Metanephros (tissue), 2 donors: ENCODE results near the gene SLC25A28. TPM values are rescaled to one million over a fixed set of nuclear protein-coding genes. Genes with fewer than 3 reads are reported as not detected.

Experiments
- small RNA-seq: library from RNA; depleted of rRNA; stranded (forward); fragments of <200 nt; gene quantifications from one replicate; pipeline ENCODE3, GENCODE V24; 2014; ENCODE audit warnings: low replicate concordance
- total RNA-seq: library from RNA; depleted of rRNA; stranded (reverse); fragments of >200 nt; gene quantifications from one replicate; pipeline ENCODE4 v1.2.3, GENCODE V29; 2014

SLC25A28 gene
- total RNA-seq: 22.9 TPM

GRCh38 chr10:99619851-99620710 lies at the start of gene SLC25A28:
Gene SLC25A28, minus strand, starts transcription at chr10:99620439. Its CDS starts 104 bp downstream, at chr10:99620335.

GRCh38 chr10:99659031-99659867 lies 39.0 kb upstream of the SLC25A28 start, which contains the start of gene ENTPD7:
Gene ENTPD7, plus strand, starts transcription at chr10:99659509. Its CDS starts 448 bp downstream, at chr10:99659957.

Small RNA genes within 50 kb of the gene (small RNA-seq; reads per million reads assigned to genes)
- gene AL133353.1: not detected

Other genes with a start within 250 kb of the SLC25A28 start
- 43.4 TPM for gene GOT1, start 189.8 kb downstream of the SLC25A28 start, total RNA-seq
- not detected for gene NKX2-3, start 87.5 kb downstream of the SLC25A28 start, total RNA-seq
- gene ENTPD7, start 39.1 kb upstream of the SLC25A28 start, total RNA-seq: 20.2 TPM
- 42.6 TPM for gene COX15, start 111.7 kb upstream of the SLC25A28 start, total RNA-seq
- 16.8 TPM for gene CUTC, start 111.8 kb upstream of the SLC25A28 start, total RNA-seq
- gene ABCC2, start 162.2 kb upstream of the SLC25A28 start, total RNA-seq: 9.1 TPM